HG02623 (cell line): Measurements from ENCODE around the gene HERC3.

Experiments used
- ATAC-seq: cut with Tn5 transposase; IDR thresholded peaks from one replicate; pipeline ENCODE4 v1.9.1; 2021; ENCODE audit warnings: moderate library complexity; ENCODE audit not compliant: unreplicated experiment

Gene HERC3

DNA sequence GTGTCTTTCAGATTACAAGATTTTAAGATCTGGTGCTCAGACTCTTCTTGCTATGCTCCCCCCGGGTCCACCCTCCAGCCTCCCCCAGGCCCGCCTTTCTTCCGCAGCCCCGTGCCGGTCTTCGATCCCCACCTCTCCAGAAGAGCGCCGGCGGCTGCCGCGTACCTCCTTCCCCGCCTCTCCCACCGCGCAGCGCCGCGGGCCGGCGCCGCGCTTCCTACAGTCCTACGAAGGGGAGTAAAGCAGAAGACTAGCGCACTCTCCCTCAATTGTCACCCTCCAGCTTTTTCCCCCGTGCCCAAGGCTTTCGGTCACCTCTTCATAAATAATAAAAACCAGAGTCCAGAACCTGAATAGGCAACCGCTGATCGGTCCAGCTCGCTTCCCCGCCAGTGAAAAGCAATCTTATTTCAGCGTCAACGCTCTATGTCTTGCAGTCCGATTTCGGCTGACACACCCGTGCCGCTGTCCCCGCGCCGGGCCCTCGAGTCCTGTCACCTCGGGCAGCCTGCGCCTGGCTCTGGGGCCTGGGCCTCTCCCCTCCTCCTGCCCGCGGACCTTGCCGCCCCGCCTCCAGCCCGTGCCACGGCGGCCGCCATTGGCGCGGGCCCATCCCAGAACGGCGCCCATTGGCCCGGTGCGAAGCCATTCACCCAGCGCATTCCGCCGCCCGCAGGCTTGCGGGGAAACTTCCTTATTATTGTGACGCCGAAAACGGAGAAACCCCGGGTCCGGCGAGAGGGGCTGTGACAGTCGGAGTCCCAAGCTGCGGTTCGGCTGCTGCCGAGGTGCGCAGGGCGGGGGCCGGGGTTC is at the start of gene HERC3:
HERC3 (plus strand) TSS at position 694 of the 813 bp plus-strand sequence. CDS start 13,344 bp downstream, outside the sequence.
- peak; percentile 96 for ATAC-seq

DNA sequence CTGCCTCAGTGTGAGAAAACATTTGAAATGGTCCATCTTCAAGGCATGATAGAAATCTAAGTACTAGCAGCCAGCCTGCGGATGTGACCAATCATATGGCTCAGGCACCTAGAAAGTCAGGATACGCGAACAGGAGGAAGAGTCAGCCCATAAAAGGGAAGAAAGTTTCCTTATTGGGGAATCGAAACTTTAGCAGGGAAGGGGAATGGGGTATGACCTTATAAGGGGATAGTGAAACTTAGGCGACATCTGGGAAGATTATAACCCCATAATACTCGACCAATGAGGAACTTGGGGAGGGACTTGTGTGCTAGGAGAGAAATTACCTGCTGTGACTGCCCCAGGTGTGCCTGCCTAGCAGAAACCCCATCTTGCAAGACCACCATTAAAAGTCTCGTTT is 42.5 kb upstream of the HERC3 start:
- ATAC-seq: no peak

DNA sequence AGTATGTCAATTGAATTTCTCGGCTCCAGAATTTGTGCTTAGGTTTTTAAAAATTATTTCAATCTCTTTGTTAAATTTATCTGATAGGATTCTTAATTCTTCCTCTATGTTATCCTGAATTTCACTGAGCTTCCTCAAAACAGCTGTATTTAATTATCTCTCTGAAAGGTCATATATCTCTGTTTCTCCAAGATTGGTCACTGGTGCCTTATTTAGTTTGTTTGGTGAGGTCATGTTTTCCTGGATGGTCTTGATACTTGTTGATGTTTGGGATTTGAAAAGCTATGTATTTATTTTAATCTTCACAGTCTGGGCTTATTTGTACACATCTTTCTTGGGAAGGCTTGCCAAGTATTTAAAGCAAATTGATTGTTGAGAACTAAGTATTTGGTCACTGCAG is 24.7 kb upstream of the HERC3 start:
- ATAC-seq: no peak

DNA sequence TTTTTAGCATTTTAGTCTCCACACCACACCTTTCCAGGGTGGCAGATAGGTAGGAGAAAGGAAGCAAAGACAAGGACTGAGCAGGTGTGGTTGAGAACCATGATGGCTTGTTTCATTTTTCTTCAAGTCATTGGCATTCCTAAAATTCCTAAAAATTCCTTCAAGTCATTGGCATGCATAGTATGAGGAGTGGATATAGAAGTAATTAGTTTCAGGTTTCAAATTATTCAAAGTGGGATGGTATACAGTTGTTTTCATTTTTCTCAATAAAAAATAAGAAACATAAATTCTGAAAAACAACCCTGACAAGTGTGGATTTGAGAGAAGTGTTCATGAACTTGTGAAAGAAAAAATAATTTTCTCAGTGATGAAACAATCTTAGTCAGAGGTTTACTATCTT is 22.3 kb upstream of the HERC3 start:
- no peak for ATAC-seq

DNA sequence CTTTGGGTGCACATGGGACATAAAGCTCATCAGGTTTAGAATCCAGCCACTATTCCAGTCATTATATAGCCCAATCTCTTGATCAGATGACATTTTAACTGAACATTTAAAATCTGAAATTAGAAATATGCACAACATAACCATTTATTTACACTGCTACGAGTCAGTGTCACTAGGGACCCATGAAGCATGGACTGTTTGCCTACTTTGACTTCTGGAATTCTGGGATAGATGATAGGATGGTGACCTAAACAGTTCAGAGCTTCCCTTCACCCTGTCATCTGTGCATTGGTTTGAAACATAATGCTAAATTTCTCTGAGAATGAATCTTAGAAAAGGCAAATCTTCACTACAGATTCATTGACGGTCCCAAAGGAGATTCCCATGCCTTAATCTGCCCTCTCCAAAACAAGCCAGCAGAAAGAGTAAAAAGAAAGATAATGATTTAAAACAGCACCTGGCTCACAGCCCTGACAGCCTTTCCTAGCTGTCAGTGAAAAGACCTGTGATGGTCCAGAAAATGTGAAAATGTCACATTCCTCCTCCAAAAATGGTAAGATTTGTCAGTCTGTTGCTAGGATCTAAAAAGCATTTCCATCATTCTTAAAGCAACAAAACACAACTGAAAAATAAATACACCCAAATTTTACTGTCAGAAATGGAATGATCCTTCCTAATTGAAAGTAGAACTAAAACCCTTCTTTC is 18.9 kb upstream of the HERC3 start:
- ATAC-seq: no peak

DNA sequence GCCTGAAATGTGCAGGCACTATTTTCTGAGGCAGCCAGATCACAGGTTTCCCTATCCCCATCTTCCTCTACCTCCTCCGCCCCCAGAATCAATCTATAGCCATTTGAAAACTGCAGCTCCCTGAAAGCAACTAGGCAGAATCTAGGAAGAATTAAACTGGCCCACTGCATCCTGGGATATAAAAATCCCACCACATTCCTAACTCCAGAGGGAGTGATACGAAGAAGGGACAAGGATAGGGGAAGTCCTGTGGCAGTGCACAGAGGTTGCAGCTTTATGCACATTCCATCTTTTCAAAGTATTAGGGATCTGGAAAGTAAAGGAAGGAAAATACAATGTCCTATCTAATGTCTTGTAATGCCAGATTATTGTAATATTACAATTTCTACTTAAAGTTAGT is 18.3 kb upstream of the HERC3 start:
- ATAC-seq: no peak

DNA sequence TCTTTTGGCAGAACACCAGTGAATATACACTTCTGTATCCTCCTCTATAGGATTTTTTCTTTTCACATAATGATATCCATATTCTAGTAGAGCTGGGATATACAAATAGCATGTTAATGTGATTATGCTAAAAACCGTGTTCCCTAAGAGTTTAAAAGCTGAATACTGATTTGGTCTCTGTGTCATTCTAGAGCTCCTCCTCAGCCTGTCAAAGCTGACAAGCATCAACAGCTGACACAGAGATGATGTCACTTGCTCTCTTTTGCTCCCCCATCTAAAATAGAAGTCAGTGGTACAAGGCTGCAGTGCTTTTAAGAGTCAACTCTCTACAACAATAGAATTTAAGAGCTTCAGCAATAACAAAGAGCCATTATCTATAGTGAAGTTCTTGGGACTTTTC is 17.1 kb upstream of the HERC3 start:
- ATAC-seq: no peak

DNA sequence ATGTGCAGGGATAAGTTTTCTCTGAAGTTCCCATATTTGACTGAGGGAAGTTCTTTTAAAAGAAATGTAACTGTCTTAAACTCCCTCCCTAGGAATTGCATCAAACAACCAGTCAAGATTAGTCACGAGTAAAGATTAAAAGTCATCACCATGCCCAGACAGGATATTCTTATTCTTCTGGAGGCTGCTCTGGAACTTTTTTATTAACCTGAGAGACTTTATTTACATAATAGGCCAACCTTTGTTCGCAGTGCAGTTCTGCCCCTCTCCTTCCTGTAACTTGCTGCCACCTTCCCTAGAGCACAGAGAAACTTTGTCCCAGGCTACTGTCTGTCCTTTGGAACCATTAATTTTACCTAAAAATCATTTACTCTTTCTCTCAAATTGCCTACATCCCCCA is 9.8 kb upstream of the HERC3 start:
- no peak for ATAC-seq

DNA sequence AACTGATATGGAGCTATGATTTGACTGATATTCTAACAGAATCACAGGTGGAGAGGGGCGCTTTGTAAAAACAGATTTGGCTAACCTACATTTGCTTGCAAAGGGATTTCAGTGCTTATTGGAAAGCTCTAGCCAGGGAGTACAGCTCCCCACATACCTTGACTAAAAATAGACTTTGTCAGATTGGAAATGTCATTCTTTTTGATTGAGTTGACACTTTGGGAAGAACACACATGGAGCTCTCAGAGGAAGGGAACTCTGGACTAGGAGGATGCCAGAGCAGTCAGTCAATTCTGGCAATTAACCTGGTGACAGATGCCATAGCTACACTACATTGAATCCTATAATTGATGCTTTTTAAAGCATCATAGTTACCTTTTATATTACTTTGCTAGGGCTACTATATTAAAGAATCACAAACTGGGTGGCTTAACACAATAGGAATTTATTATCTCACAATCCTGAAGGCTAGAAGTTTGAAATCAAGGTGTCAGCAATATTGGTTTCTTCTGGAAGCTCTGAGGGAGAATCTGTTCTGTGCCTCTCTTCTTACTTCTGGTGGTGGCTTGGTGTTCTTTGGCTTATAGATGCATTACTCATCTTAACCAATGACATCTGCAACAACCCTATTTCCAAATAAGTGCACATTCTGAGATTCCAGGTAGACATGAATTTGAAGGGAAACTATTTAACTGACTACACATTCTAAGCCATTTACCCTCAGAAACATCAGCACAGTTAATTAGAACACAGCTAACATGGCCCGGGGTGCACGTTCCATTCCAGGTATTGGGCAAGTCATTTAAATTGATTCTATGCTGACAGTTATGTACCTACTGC is 8.4 kb upstream of the HERC3 start:
- ATAC-seq: no peak

DNA sequence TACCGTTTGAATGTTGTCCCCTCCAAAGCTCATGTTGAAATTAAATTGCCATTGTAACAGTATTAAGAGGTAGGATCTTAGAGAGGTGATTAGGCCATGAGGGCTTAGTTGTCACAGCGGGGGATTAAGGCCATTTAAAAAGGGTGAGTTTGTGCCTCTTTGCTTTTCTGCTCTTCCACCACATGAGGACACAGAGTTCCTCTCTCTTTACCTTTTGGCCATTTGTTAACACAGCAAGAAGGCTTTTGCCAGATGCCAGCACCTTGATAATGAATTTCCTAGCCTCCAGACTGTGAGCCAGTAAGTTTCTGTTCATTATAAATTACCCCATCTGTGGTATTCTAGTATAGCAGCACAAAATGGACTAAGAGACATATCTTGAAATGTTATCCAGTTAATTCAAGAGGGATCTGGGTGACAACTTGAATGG is 7.8 kb upstream of the HERC3 start:
- no peak for ATAC-seq

DNA sequence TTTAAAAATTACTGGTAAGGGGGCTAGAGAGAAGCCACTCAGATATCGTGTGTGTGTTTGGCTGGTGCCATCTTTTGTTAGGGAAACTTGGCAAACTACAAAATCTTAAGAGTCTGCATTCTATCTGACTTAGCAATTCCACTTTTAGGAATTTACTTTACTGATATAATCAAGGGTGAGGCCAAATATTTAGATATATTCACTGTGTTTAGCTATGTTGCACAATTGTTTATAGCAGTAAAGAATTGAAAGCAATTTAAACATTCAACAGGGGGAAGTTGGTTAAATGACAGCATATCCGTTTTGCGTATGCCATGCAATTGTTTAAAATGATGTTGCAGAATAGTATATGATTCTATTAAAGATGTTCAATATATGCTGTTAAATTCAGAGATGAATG is 6.4 kb upstream of the HERC3 start:
- ATAC-seq: no peak

DNA sequence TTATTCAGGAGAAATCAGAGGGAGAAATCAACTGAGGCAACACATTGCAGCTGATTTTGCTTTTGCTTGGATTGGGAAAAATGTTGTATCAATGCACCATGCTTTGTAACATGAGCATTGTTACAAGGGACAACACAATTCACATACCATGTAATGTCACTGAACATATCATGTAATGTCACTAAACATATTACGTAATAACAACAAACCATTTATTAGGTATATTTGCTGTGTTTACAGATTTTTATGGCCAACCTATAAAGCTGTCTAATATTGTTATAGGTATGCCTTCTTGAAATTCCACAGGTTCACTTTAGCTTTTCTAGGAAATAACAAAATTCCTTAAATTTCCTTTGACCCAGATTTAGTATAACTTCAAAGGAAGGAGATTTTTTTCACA is 5.0 kb upstream of the HERC3 start:
- ATAC-seq: no peak

DNA sequence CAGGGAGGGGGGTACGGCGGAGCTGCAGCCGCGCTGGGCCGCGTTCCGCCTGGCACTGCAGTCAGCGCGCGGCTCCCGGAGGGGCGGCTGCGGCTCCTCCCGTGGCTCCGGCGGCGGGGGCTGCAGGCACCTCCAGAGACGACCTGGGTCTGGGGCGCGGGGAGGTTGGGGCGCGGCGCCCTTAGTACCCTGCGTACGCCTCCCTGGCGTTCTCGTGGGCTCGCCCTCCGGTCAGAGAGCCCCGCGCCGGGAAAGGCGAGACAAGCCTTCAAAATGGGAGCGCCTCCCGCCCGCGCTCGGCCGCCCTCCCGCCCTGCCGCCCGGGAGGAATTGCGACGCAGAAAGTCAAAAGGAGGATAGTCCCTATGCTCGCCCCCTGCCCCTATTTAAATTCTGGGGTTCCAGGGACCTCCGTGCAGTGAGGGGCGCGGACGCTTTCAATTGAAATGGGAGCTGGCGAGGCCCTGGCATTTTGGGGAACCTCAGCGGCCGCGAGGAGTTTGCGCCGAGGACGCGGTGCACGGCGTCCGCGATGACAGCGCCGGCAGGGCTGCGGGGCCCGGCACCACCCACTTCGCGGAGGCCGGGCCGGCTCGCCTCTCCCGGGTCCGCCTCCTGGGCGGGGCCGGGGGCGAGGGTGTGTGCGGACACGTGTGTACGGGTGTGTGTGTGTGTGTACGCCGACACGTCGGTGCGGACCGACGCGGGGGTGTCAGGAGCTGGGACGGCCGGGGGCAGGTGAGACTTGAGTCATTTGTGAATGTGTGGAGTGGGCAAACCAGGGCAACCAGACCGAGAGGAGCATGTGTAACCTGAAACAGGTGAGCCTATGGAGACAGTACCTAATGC is 544 bp downstream of the HERC3 start:
- peak; percentile 73 for ATAC-seq

DNA sequence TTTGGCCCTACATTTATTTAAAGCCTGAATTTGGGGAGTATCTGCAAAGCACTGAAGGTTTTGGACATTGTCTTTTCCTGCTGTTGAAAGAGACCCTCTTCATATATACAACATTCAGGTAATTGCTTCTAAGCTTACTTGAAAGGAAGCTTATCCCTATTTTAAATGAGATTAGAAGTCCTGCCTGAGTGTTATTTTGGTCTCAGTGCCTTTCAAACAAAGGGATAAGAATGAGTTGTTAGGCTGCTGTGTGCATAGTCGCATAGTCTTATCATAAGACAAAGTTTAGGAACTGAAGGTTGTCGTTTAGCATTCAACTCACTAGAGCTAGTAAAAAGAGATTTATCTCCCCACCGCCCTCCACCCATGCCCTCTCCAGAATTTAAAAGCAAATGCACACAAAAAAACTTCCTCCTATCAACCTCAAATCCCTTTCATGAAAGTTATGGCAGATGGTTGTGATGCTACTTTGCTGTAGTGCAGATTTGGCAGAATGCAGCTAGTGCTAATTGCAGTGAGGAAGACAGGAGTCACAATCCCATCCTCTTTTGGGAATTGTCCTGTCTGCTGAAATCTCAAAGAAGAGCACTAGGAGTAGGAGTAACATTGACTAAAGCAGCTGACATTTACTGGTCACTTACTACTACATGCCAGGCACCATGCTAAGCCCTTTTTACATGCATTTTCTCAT is 5.8 kb downstream of the HERC3 start:
- ATAC-seq: no peak

DNA sequence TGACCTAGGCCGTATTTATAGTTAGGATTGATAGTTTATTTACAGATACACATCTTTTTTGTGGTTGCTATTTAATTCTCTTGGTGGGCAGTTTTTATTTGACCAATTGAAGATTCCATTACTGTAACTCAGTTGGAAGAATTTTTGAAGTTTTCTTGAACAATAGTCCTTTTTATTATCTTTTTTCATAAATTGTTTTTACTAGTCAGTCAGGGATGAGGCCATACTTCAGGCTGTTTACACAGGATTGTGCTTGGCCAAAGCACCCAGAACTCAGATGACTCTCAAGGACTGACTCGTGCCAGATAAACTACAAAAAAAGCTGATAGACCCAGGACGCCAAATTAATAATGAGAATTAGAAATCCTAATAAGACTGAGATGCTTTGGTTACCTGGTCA is 7.0 kb downstream of the HERC3 start:
- ATAC-seq: no peak

DNA sequence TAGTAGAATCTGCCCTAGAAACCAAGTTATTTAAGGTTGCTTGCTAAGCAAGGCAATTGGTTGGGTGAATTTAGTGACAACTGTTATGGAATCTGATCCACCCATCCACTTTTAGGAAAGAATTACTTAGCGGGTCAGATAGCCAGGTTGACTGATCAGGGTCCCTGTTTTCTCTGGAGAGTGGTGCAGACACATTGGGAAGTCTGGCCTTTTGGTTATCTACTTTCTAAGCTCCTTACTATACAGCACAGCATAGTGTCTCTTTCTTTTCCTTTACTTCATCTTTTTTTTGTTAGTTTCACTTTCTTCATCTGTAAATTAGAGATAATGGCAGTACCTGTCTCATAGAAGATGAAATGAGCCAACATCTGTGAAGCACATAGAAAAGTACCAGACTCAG is 7.4 kb downstream of the HERC3 start:
- ATAC-seq: no peak

DNA sequence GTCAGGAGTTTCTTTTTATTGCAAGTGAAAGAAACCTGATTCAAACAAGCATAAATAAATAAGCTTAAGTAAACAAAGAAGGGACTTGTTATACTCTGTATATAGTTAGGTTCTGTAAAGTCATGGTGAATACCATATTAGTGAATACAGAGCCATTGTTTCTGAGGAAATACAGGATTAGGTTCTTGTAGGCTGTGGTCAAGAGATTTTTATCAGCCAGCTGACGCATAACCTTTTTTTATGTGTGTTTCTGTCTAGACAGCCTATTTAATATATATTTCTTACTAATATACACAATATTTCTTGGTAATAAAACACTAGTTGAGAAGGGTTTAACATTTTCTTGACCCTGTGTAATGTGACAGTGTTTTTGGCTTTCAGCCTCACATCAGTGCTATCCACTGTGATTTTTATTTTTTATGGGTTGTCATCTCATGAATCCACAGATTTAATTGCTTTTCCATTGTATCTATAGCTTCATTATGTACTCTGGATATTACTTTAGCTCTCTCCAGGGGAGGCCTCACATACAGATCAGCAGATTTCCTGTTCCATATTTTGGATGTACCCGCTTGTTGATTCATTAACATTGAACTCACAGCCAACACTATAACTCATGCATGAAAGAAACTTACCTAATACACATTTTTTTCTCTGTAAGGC is 8.0 kb downstream of the HERC3 start:
- ATAC-seq: no peak

DNA sequence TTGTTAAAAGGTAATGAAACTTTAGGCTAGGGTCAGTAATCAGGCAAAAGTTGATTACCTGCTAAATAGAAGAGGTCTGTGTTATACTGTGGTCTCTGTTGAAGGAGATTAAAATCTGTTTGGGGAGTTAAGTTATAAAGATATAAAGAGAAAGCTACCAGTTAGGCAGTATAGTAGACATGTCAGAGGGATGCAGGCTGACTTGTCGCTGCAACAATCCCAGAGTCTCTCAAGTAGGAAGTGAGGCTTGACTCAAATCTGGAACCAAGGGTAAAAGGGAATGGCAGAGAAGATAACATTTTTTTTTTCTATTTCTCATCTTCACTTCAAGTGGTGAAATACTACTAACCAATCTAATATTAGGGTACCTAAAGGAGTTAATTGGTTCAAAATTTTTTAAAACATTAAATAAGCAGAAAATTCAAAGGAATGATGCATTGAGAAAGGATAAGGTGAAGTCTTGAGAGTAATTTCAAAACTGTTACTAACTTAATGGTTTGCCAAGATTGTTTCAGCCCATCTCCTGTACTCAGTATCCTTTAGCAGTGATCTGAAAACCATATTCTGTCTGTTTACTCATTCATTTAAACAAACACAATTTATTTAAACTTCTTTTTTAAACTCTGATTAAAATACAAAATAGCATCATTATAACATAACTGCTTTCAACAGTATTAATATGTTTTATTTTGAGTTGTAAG is 12.8 kb downstream of the HERC3 start:
- no peak for ATAC-seq

DNA sequence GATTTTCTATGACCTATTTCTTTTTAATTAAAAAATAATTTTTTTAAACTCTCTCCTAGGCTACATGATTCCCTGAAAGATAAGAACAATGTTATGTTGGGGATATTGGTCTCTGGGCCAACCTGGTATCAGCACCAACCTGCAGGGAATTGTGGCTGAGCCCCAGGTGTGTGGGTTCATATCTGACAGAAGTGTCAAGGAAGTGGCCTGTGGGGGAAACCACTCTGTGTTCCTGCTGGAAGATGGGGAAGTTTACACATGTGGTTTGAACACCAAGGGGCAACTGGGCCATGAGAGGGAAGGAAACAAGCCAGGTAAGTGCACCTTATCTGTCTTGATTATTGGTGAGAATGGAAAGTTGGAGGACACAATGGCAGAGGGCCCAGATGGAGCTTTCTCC is 13.5 kb downstream of the HERC3 start:
- no peak for ATAC-seq
